Mesothelial cell of epicardium (in vitro differentiated cells): ENCODE measurements around the gene FAAP20. TPM values are rescaled to one million over a fixed set of nuclear protein-coding genes. Genes with fewer than 3 reads are reported as not detected.
A peak's percentile ranks its signal among the peaks of the same experiment; 100 is the strongest.

Experiments used
- DNase-seq, 2 experiments: peaks; one replicate each; pipeline ENCODE4 v3.0.0; 2021; ENCODE audit warnings: low spot score in 2 of 2; ENCODE audit not compliant: unreplicated experiment in 2 of 2
- H3K27ac Mint-ChIP-seq: 2 replicates; pipeline ENCODE4 v1.8.0; 2021; ENCODE audit warnings: mixed read lengths
- H3K27me3 Mint-ChIP-seq: 2 replicates; pipeline ENCODE4 v1.8.0; 2021; ENCODE audit warnings: low read depth, mixed read lengths
- H3K36me3 Mint-ChIP-seq: 2 replicates; pipeline ENCODE4 v1.8.0; 2021; ENCODE audit warnings: mixed read lengths
- H3K4me1 Mint-ChIP-seq: 2 replicates; pipeline ENCODE4 v1.8.0; 2021; ENCODE audit warnings: mixed read lengths
- H3K4me3 Mint-ChIP-seq: 2 replicates; pipeline ENCODE4 v1.8.0; 2021; ENCODE audit warnings: mild to moderate bottlenecking, moderate library complexity, mixed read lengths
- H3K9me3 Mint-ChIP-seq: 2 replicates; pipeline ENCODE4 v1.8.0; 2021; ENCODE audit warnings: mixed read lengths
- CTCF ChIP-seq: fragments of 200-600 bp; sonication (generic); IDR thresholded peaks from one replicate; pipeline ENCODE4 v1.5.0; 2021; ENCODE audit warnings: antibody characterized with exemption; ENCODE audit not compliant: unreplicated experiment
- total RNA-seq: library from RNA; stranded (reverse); gene quantifications from 3 replicates; pipeline ENCODE4 v1.2.1, GENCODE V29; 2021

FAAP20 gene
- total RNA-seq, 1 donor from 2014 or later: 92.2 TPM

GRCh38 chr1:2209400-2210083, 15.0 kb upstream of the FAAP20 start:
- TF ChIP-seq CTCF: no peak
- Mint-ChIP-seq H3K4me1 (peaks cover 38% of the 10 kb centered on the region), H3K27ac (peak overlapping the region; percentile 67), H3K27me3 (no peaks in the 10 kb centered on the region), H3K9me3 (no peaks in the 10 kb centered on the region), H3K36me3 (no peaks in the 10 kb centered on the region), H3K4me3 (no peak overlapping the region)
- no peak for DNase-seq

GRCh38 chr1:2208309-2209239, 14.0 kb upstream of the FAAP20 start:
- peaks cover 38% of the 10 kb centered on the region for H3K4me1 Mint-ChIP-seq

GRCh38 chr1:2206813-2207487, 12.4 kb upstream of the FAAP20 start:
- Mint-ChIP-seq H3K27me3 (no peaks in the 10 kb centered on the region), H3K27ac (no peak overlapping the region), H3K4me1 (peaks cover 28% of the 10 kb centered on the region), H3K36me3 (no peaks in the 10 kb centered on the region), H3K9me3 (no peaks in the 10 kb centered on the region), H3K4me3 (no peak overlapping the region)
- no peak for TF ChIP-seq CTCF
- DNase-seq: no peak

More at GRCh38 chr1:2208309-2209239, 14.0 kb upstream of the FAAP20 start:
- Mint-ChIP-seq H3K27ac (peak overlapping the region; percentile 54), H3K9me3 (no peaks in the 10 kb centered on the region), H3K27me3 (no peaks in the 10 kb centered on the region), H3K36me3 (no peaks in the 10 kb centered on the region), H3K4me3 (no peak overlapping the region)
- TF ChIP-seq CTCF: no peak
- no peak for DNase-seq

- peak; percentile 23 for TF ChIP-seq CTCF
- Mint-ChIP-seq H3K9me3 (no peaks in the 10 kb centered on the region), H3K27ac (no peak overlapping the region), H3K27me3 (no peaks in the 10 kb centered on the region), H3K4me3 (peak overlapping the region; percentile 36), H3K4me1 (peaks cover 28% of the 10 kb centered on the region), H3K36me3 (no peaks in the 10 kb centered on the region)
- peak in 1 of 2 experiments; percentile 93 for DNase-seq
These were observed 10.8 kb upstream of the FAAP20 start for GRCh38 chr1:2205191-2205952.
